GM19324 (cell line): ENCODE data around the gene ERF.

Experiments
- ATAC-seq: cut with Tn5 transposase; IDR thresholded peaks from one replicate; pipeline ENCODE4 v1.9.1; 2021; ENCODE audit warnings: mild to moderate bottlenecking, moderate library complexity; ENCODE audit not compliant: unreplicated experiment, low FRiP score

Gene ERF

DNA sequence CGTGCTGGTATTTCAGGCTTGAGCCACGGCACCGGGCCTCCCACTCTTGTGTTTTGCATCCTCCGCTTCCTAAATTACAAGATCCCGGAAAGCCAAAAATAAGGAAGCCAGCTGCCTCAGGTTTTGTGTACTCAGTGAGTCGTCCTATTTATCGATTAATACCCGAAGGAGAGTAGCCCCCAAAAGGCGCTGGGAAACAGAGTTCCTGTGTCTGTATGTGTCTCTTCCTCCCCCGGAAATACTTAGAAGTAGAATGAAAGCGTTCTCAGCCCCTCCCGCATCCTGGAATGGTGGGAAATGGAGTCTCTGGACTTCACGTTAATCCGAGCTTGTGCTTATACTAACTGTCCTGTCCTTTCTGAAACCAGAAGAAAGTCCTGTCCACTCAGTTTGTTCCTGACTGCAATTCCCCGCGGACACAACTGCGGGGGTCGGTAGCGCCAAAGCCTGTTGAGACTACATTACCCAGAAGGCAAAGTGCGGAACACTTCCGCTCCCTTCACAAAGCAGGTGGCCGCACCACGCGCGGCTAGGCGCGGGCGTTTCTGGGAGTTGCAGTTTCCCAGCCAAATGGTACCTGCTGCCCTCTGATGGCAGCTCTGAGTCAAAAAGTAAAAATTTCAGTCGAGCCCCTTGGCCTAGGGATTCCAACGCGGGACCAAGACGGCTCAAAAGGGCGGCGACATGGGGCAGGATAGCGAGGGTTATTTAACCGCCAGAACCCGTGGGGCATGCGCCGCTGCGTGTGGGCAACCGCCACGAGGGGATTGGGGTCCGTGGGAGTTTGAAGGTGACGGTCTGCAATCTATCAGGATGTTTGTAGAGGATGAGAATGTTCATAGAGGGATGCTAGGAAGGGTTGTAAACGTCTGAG lies 10.3 kb downstream of the ERF start:
- peak; percentile 32 for ATAC-seq

- ATAC-seq: peak; percentile 71
Measured at GRCh38 chr19:42242512-42243409, 12.2 kb downstream of the ERF start, which contains the start of gene GSK3A. Gene GSK3A, minus strand, starts transcription at chr19:42242602. Its CDS starts 137 bp downstream, at chr19:42242465.

DNA sequence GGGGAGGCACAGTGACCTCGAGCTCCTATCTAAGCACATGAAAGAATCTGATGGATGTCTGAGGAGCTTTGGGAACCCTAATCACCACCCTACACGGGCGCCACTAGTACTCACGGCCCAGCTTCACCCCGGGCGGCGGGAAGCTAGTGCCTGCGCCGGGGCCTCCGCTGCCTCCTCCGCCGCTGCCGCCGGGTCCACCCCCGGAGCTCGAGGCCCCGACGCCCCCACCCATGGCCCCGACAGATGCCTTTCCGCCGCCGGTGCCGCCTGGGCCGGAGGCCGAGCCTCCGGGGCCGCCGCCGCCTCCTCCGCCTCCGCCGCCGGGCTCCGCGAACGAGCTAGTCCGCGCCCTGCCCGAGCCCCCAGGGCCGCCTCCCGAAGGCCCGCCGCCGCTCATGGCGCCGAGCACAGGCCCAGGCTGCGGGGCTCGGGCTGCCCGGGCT lies 12.8 kb downstream of the ERF start:
- ATAC-seq: peak; percentile 2

GRCh38 chr19:42241279-42241678 lies 13.6 kb downstream of the ERF start:
- no peak for ATAC-seq

DNA sequence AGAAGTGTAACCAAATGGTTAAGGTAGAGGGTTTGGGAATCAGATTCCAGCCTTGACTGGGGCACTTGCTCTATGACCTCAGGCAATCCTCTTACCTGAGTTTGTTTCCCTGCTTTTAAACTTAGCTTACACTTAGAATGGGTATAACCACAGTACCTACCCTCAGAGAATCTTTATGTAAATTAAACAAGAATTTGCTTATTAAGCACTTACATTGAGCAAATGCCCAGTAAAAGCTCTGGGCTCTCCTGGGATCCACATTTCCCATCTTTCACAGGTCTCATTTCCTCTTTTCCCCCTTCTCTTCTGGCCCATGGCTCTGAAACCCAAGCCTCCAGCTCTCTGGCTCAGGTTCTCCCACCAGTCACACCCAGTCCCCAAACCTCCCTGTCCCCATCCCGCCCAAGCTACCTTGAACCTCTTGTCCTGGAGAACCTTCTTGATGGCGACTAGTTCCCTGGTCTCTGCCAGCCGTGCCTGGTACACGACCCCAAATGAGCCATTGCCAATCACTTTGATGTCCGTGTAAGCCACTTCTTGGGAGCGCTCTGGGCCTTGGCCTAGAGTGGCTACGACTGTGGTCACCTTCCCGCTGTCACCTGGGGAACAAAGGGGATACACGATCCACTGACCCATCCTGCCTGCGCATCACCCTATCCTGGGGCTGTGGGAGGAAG lies 15.2 kb downstream of the ERF start:
- ATAC-seq: no peak

- ATAC-seq: no peak
Measured at GRCh38 chr19:42235181-42235580, 19.7 kb downstream of the ERF start.

- ATAC-seq: no peak
Measured at GRCh38 chr19:42234364-42234763, 20.6 kb downstream of the ERF start.

DNA sequence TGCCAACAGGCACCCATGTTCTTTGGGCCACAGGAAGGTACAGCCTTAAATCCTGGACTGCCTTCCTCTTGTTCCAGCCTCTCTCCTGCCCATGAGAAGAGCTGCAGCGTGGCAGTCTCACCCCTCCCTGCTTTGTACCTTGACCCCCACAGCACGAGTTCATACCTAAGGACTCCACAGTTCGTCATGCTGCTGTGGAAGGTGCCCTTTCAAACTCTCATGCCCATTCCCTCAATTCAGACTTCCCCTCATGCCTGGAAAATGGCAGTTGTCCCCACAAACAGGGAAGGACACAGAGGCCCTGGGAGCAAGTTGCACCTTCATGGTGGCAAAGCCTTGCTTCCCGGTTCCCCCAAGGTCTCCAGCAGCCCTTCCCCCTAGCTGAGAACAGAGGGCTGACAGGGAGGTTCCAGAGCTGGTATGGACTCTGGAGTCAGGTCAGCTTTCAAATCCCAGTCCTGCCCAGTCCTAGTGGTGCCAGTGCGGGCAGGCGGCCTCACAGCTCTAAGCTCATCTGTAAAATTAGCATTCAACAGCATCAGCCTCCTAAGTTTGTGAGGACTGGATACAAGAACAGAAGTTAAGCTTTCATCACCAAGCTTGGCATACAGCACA lies 21.1 kb downstream of the ERF start:
- no peak for ATAC-seq

- no peak for ATAC-seq
Measured at GRCh38 chr19:42233106-42233505, 21.8 kb downstream of the ERF start.

GRCh38 chr19:42232435-42232834 lies 22.5 kb downstream of the ERF start:
- ATAC-seq: no peak

DNA sequence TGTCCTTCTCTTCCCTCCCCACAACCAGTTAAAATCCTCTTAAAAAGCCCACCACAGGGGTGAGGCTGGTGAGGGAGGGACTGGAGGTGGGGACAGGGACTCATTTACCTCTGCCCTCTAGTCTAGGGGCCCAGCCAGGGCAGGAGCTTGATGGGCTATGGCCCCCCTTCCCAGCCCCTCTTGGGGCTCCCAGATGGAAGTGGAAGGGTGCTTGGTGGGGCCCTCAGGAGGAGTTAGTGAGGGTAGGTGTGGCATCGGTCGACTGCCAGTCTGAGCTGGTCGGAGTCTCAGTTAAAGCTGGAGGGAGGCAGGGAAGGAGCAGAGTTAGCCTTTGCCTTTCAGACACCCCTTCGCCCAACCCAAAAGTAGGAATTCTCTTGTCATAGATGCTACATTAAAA lies 24.4 kb downstream of the ERF start:
- no peak for ATAC-seq

- ATAC-seq: no peak
Measured at GRCh38 chr19:42229855-42230351, 25.0 kb downstream of the ERF start.

DNA sequence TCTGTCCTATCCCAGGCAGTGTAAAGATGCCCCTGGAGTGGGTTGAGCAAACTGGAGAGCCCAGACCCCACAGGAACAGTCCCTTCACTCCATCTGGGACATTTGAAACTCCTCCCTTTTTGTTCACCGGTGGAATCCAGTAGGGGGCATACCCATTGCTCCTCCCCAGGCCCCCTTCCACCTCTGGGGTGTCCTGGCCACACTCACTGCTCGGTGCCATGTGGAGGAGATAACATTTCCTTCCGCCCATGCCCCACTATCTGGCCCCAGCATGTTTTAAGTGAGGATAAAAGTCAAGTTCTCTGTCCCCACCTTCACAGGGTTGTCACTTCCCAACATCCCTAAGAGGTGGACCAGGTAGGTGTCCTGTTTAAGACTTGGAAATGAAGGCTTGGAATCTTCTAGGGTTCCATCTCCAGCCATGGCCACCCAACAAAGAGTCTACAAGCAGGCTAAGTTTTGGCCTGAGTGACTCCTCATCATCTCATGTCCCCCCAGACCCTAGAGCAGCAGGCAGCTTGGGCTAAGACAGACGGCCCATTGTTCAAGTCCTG lies 25.6 kb downstream of the ERF start:
- no peak for ATAC-seq

GRCh38 chr19:42228641-42229040 lies 26.3 kb downstream of the ERF start:
- ATAC-seq: no peak

- no peak for ATAC-seq
Measured at GRCh38 chr19:42226886-42227285, 28.0 kb downstream of the ERF start.

- no peak for ATAC-seq
Measured at GRCh38 chr19:42225718-42226292, 29.1 kb downstream of the ERF start.

- no peak for ATAC-seq
Measured at GRCh38 chr19:42224940-42225717, 29.8 kb downstream of the ERF start.

DNA sequence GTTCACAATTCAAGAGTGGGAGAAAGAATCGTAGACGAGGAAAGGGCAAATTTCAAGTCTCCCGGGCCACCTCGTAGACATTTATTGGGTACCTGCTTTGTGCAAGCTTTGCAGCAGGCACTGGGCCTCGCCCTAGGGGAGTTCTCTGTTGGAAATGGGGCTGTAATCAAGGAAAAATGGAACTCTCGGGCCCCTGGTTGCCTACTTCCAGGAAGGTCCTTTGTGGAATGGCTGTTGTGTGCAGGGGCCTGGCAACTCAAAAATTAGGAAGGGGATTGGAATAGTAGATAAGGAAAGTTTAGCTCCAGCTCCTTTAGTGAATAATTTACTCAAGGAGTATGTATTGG lies 34.2 kb downstream of the ERF start:
- ATAC-seq: no peak
